KG1 (cell line): ENCODE results near the gene POMC.
"Not testable (repeated sequence)": the region's sequence is repeated elsewhere in the genome, so short reads cannot be mapped to it uniquely, and the experiment has no call there.

ENCODE experiments used
- DNase-seq: peaks from one replicate; lab custom pipeline; 2025; lab: John Stamatoyannopoulos, UW

Gene POMC

DNA sequence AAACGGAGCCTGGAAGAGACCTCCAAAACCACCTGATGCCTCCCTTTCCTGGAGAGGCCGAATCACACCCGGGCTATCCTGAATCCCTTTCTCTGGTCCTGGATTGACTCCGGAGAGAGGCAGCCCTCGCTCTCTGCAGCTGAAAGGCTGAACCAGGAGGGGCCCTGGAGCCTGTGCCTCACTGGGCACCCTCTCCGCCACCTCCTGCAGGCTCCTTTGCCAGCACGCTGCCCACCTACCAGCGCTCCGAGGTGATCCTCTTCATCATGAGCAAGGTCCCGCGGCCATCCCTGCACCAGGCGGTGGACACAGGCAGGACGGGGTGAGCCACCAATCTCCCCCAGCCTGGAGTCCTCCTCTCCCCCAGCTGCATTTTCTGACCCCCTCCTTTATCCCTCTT, 35.7 kb downstream of the POMC start:
- no peak for DNase-seq

DNA sequence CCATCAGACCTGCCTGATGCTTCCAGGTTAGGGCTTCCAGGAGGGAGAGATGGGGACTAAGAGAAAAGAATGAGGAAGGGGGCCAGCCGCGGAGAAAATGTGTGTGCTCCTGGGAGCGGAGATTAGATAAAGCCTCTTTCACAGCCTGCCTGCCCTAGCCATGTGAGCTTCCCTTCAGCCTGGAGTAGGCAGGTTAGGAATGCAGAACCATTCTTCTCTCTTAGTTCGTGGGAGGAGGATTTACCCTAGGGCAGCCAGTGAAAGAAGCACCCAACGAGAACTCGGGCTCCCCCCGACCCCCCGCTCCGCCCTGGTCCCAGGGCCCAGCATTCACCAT, 36.1 kb downstream of the POMC start:
- no peak for DNase-seq

- DNase-seq: no peak
These were observed 36.6 kb downstream of the POMC start for GRCh38 chr2:25131567-25132298.

DNA sequence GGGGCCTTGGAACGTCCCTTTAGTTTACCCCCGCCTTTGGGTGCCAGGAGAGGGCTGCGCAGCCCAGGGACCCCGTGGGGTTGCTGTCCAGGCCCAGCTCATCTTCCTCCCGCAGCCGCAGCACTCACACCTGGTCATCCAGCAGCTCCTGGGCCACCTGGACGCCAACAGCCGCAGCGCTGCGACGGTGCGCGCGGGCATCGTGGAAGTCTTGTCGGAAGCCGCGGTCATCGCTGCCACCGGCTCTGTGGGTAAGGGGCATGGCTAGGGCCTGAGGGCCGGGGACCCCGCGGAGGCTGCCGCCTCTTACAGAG, 37.2 kb downstream of the POMC start:
- no peak for DNase-seq

GRCh38 chr2:25129901-25130520, 38.4 kb downstream of the POMC start:
- no peak for DNase-seq

DNA sequence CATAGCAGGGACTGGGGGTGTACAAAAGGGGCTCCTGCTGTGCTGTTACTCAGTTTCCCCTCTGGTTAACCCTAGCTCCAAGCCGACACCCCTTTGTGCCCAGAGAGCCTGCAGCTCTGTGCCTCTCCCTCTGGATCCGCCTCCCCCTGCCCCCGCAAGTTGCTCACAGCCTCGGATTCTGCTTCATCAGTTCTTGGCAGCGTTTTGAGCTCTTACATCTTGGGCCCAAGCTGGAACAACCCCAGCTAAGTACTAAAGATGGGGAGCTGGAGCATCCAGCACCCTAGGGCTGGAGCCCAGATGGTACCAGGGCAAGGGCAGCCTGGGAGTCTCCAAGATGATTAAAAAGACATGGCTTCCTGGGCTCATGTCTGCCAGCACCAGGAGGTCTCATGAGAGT, 40.7 kb downstream of the POMC start:
- DNase-seq: no peak

DNA sequence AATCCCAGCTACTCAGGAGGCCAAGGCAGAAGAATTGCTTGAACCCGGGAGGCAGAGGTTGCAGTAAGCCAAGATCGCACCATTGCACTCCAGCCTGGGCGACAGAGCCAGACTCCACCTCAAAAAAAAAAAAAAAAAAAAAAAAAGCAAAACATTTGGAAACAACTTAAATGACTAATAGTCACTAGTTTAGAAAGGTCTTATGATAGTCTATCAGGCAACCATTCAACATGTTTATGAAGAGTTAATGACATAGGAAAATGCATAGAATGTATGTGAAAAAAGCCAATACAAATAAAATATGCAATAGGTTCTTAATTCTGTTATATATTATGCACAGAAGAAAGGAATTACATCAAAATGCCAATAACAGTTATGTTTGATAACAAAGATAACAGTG, 41.3 kb downstream of the POMC start:
- not testable (repeated sequence) for DNase-seq

- DNase-seq: no peak
These were observed 42.4 kb downstream of the POMC start for GRCh38 chr2:25125976-25126375.

GRCh38 chr2:25125189-25125588, 43.2 kb downstream of the POMC start:
- no peak for DNase-seq

- DNase-seq: no peak
These were observed 44.7 kb downstream of the POMC start for GRCh38 chr2:25123682-25124081.

DNA sequence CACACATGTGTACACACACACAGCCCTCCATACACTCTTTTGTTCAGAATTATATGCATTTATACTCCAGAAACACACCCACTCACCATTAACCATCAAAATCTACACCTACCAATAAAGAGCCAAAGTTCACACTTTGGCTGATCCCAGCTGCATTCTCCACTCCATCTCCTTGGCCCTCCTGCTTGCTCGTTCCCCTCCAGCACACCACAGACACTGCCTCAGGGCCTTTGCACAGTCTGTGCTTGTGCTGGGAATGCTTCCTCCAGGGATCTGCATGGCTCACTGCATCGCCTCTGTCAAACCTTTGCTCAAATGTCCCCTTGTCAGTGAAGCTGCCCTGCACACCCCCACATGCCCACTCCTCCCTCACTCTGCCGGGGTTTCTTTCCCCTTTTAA, 46.0 kb downstream of the POMC start:
- DNase-seq: no peak

DNA sequence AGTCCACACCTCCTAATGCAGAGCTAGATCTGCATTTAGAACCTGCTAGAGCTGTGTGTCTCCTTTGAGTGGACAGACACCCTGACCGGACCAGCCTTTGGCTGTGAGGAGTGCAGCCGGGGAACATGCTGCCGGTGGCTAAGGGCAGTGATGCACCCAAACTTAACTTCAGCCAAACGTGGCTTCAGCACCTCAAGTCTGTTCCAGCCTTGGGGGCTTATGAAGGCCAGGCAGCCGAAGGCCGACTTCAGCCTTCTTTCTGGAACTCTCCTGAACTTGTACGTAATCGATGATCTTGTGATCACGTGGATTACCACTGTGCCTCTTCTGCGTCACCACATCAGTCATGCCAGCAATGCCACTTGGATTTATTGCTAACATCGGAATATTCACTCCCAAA, 49.1 kb downstream of the POMC start:
- DNase-seq: no peak

DNA sequence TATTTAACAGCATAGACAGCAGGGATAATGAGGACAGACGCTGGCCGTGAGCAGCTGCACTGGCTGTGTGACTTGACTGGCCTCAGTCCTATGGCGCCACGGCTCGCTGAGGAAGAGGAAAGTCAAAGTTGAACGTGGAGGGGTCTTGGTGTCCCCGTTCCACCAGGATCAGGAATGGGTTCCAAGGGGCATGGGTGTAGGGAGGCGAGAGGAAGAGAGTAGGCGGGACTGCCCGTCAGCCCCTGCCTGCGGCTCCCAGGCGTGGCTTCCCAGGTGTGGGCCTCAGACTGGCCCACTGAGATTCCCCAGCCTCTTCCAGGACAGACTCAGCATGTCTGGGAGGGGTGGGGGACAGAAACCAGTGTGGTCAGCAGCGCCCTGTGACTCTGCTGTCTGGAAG, 51.4 kb downstream of the POMC start:
- DNase-seq: no peak

GRCh38 chr2:25115902-25116301, 52.5 kb downstream of the POMC start:
- no peak for DNase-seq

DNA sequence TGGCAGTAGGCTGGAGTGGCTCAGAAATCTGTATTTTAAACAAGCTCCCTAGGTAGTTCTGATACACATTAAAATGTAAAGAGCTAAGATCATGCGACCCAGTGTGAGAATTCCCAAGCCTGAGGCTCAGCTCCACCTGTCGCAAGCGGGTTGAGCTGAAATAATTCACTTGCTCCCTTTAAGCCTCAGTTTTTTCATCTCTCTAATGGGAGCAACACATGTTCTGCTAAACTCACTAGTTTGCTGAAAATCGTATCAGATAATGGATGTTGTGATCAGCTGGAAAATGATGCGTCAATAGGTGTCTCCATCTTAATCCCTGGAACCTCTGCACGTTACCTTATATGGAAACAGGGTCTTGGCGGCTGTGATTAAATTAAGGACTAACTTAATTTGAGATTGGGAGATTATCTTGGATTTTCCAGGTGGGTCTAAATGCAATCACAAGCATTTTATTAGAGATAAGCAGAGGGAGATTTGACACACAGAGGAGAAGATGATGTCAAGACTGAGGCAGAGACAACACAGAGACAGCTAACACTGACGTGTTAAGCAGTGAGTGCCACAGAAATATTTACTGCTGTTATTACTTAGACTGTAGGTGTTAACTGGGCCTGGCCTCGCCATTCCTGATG, 53.0 kb downstream of the POMC start:
- no peak for DNase-seq

DNA sequence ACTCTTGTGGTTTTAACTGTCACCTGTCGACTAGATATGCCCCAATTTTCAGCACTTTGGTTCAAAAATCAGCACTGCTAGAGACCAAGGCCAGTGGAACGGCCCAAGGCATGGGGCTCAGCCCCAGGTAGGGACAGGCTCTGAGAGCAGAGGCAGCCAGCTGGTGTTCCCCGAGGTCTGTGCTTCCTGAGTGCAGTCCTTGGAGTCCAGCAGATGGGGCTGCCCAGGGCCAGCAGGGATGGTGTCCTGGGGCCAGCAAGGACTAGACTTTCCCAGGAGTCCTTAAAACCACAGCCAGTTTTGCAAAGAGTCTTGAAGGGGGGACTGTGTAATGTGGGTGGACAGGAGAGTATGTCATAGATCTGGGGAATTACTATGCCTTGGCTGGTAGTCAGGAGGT, 56.3 kb downstream of the POMC start:
- no peak for DNase-seq
